NB4 (cell line): ENCODE measurements around the gene CCDC51.

Experiments used
- POLR2A ChIP-seq: IDR thresholded peaks from 2 replicates; pipeline ENCODE4 v1.6.1; 2011; ENCODE audit warnings: mild to moderate bottlenecking; ENCODE audit not compliant: insufficient read length; ENCODE audit errors: extremely low read depth
- TF ChIP-seq, protein P1 (sequence below): IDR thresholded peaks from one replicate; pipeline ENCODE4 v1.5.1; 2012; ENCODE audit warnings: low read depth, low read length

DNA sequence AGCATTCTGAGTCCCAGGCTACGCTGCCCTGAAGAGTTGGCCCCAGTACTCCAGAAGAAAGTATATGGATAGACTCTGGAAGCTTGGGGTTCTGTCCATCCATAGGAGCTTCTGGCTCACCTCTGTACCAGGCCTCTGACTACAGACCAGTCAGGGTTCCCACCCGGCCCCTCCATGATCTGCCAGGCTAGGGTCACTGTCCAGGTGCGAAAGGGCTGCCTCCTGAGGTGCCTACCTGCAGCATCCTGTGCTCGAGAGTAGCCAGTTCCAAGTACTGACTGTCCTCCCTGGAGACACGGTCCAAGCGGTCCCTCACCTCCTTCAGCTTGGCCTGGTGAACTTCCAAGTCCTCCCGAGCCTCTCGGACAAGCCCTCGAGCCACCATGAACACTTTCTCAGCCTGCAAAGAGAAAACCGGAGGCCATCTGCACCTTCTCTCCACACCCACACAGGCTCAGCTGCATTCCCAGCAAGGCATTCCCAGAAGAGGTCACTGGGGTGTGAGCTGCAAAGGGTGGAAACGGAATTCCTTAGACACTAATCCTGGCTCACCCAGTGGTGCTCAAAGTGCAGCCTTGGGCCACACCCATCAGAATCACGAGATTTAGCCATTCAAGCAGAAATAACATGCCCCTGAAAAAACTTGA, 6.3 kb downstream of the CCDC51 start:
- no peak for TF ChIP-seq POLR2A
- TF ChIP-seq, protein P1, sequence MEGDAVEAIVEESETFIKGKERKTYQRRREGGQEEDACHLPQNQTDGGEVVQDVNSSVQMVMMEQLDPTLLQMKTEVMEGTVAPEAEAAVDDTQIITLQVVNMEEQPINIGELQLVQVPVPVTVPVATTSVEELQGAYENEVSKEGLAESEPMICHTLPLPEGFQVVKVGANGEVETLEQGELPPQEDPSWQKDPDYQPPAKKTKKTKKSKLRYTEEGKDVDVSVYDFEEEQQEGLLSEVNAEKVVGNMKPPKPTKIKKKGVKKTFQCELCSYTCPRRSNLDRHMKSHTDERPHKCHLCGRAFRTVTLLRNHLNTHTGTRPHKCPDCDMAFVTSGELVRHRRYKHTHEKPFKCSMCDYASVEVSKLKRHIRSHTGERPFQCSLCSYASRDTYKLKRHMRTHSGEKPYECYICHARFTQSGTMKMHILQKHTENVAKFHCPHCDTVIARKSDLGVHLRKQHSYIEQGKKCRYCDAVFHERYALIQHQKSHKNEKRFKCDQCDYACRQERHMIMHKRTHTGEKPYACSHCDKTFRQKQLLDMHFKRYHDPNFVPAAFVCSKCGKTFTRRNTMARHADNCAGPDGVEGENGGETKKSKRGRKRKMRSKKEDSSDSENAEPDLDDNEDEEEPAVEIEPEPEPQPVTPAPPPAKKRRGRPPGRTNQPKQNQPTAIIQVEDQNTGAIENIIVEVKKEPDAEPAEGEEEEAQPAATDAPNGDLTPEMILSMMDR, result no peak
